Prostate gland (tissue), 2 donors: Measurements from ENCODE around the gene FHOD3.

Experiments used
- POLR2A ChIP-seq: fragments of 450-650 bp; IDR thresholded peaks from one replicate; pipeline ENCODE4 v1.6.1; 2016; ENCODE audit warnings: antibody characterized with exemption, mild to moderate bottlenecking
- TF ChIP-seq, protein P1 (sequence below), 4 experiments: fragments of 200-600 bp in 2 of 4; fragments of 450-650 bp in 2 of 4; sonication (generic) in 2 of 4; IDR thresholded peaks; 1 replicate in 3 of 4; 2 replicates in 1 of 4; pipeline ENCODE4 v1.5.1; 2016 to 2019; ENCODE audit warnings: antibody characterized with exemption in 4 of 4, mild to moderate bottlenecking in 2 of 4, moderate library complexity in 2 of 4

- TF ChIP-seq, protein P1, sequence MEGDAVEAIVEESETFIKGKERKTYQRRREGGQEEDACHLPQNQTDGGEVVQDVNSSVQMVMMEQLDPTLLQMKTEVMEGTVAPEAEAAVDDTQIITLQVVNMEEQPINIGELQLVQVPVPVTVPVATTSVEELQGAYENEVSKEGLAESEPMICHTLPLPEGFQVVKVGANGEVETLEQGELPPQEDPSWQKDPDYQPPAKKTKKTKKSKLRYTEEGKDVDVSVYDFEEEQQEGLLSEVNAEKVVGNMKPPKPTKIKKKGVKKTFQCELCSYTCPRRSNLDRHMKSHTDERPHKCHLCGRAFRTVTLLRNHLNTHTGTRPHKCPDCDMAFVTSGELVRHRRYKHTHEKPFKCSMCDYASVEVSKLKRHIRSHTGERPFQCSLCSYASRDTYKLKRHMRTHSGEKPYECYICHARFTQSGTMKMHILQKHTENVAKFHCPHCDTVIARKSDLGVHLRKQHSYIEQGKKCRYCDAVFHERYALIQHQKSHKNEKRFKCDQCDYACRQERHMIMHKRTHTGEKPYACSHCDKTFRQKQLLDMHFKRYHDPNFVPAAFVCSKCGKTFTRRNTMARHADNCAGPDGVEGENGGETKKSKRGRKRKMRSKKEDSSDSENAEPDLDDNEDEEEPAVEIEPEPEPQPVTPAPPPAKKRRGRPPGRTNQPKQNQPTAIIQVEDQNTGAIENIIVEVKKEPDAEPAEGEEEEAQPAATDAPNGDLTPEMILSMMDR (IDR thresholded peaks at IDR 0.05): no peak
- no peak for TF ChIP-seq POLR2A
Measured at GRCh38 chr18:36408606-36409005, 111.1 kb downstream of the FHOD3 start.
